Natural killer cell (primary cell): ENCODE measurements around the gene PIGS. TPM values are rescaled to one million over a fixed set of nuclear protein-coding genes. Genes with fewer than 3 reads are reported as not detected.

Experiments used
- ATAC-seq, 3 donors: fragments of 150-1000 bp in 2 of 3; fragments of 200-7000 bp in 1 of 3; cut with Tn5 transposase; 1 replicate in 1 of 3; 2 replicates in 2 of 3; pipeline ENCODE4 v1.10.0; 2021; ENCODE audit warnings: mild to moderate bottlenecking in 2 of 3, moderate library complexity in 2 of 3
- DNase-seq, 2 donors: peaks; one replicate each; pipeline versions ENCODE4 v3.0.0 to v3.0.0-alpha.2; 2013 to 2021; ENCODE audit warnings: mixed read lengths in 1 of 2
- H3K27ac ChIP-seq: one replicate; pipeline ENCODE4 v1.5.1; 2013; ENCODE audit warnings: mild to moderate bottlenecking, low read length
- H3K27me3 ChIP-seq: one replicate; pipeline ENCODE4 v1.6.1; 2013; ENCODE audit warnings: low read length; ENCODE audit not compliant: control insufficient read depth, insufficient read depth
- H3K36me3 ChIP-seq: one replicate; pipeline ENCODE4 v1.6.1; 2013; ENCODE audit warnings: low read length; ENCODE audit not compliant: control insufficient read depth, insufficient read depth
- H3K4me1 ChIP-seq: one replicate; pipeline ENCODE4 v1.6.1; 2013; ENCODE audit warnings: low read length; ENCODE audit not compliant: control insufficient read depth, insufficient read depth
- H3K4me3 ChIP-seq: one replicate; pipeline ENCODE4 v1.5.1; 2013; ENCODE audit warnings: low read length
- H3K9me3 ChIP-seq: one replicate; pipeline ENCODE4 v1.6.1; 2013; ENCODE audit warnings: low read length; ENCODE audit not compliant: control insufficient read depth, insufficient read depth
- H3K27ac Mint-ChIP-seq, 2 donors: one replicate each; pipeline ENCODE4 v1.8.0; 2022; ENCODE audit warnings: mild to moderate bottlenecking in 2 of 2, mixed read lengths in 2 of 2, moderate library complexity in 1 of 2
- H3K27me3 Mint-ChIP-seq, 2 donors: one replicate each; pipeline ENCODE4 v1.8.0; 2022; ENCODE audit warnings: low read depth in 2 of 2, mixed read lengths in 2 of 2
- H3K36me3 Mint-ChIP-seq: one replicate; pipeline ENCODE4 v1.8.0; 2022; ENCODE audit warnings: mixed read lengths
- H3K4me1 Mint-ChIP-seq, 2 donors: one replicate each; pipeline ENCODE4 v1.8.0; 2022; ENCODE audit warnings: mixed read lengths in 2 of 2
- H3K4me3 Mint-ChIP-seq: one replicate; pipeline ENCODE4 v1.8.0; 2022; ENCODE audit warnings: mild to moderate bottlenecking, moderate library complexity, mixed read lengths
- H3K9me3 Mint-ChIP-seq, 2 donors: one replicate each; pipeline ENCODE4 v1.8.0; 2022; ENCODE audit warnings: mixed read lengths in 2 of 2
- WGBS: methylation state at CpG from one replicate; pipeline ENCODE4 v1.1.7; 2013; ENCODE audit warnings: missing lambda C conversion rate; ENCODE audit not compliant: insufficient coverage; 5-methylcytosine and 5-hydroxymethylcytosine counted together
- intact Hi-C: fragments of 100-400 bp; cut with micrococcal nuclease; formaldehyde crosslinking; loops from one replicate; pipeline ENCODE4 v1.14.2; 2022
- total RNA-seq, 4 donors: library from RNA; stranded (reverse); fragments of 120-200 nt in 1 of 4; gene quantifications; one replicate each; pipeline versions ENCODE4 v1.2.3 to v1.2.4, GENCODE V29; 2013 to 2022
- TF ChIP-seq, protein P1 (sequence below): fragments of 200-600 bp; IDR thresholded peaks from one replicate; pipeline ENCODE4 v1.8.0; 2022; ENCODE audit warnings: antibody characterized with exemption

Gene PIGS
- total RNA-seq, 3 donors from 2014 or later (not counting 1 experiment from before 2014, with no cell fraction given): 88.3 to 95.3 (median 92.3) TPM

DNA sequence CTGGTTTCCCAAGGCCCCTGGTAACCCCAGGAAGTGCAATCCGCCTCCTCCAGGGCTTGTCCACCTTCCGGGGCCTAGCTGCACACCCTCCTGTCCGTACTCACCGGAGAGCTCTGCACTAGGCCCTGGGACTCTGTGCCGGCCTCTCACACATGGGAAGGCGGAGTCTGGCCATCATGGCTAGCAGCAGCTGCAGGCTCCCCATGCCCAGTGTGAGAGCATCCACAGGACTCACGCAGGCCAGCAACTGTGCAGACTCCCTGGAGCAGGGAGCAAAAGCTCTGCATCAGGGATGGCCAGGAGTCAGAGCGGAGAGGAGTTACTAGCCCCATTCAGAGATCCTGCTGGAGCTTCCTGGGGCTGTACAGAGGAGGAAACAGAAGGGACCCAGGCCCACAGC lies 44.9 kb downstream of the PIGS start:
- no peak overlapping the region for H3K4me3 ChIP-seq
- DNase-seq: no peak
- Mint-ChIP-seq H3K27ac (no peak overlapping the region), H3K4me1 (no peaks in the 10 kb centered on the region), H3K9me3 (no peaks in the 10 kb centered on the region), H3K36me3 (no peaks in the 10 kb centered on the region), H3K27me3 (peaks cover 0 to 2% of the 10 kb centered on the region in 2 donors), H3K4me3 (no peak overlapping the region)
- H3K27ac ChIP-seq: no peak overlapping the region
- WGBS: 87% methylated on average over 8 of the region's 8 CpGs
- H3K4me1 ChIP-seq: no peaks in the 10 kb centered on the region
- no peaks in the 10 kb centered on the region for H3K9me3 ChIP-seq
- no peak for ATAC-seq
- H3K36me3 ChIP-seq: no peaks in the 10 kb centered on the region
- H3K27me3 ChIP-seq: no peaks in the 10 kb centered on the region
- TF ChIP-seq, protein P1, sequence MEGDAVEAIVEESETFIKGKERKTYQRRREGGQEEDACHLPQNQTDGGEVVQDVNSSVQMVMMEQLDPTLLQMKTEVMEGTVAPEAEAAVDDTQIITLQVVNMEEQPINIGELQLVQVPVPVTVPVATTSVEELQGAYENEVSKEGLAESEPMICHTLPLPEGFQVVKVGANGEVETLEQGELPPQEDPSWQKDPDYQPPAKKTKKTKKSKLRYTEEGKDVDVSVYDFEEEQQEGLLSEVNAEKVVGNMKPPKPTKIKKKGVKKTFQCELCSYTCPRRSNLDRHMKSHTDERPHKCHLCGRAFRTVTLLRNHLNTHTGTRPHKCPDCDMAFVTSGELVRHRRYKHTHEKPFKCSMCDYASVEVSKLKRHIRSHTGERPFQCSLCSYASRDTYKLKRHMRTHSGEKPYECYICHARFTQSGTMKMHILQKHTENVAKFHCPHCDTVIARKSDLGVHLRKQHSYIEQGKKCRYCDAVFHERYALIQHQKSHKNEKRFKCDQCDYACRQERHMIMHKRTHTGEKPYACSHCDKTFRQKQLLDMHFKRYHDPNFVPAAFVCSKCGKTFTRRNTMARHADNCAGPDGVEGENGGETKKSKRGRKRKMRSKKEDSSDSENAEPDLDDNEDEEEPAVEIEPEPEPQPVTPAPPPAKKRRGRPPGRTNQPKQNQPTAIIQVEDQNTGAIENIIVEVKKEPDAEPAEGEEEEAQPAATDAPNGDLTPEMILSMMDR: no peak
- intact Hi-C loops: no loop called here

DNA sequence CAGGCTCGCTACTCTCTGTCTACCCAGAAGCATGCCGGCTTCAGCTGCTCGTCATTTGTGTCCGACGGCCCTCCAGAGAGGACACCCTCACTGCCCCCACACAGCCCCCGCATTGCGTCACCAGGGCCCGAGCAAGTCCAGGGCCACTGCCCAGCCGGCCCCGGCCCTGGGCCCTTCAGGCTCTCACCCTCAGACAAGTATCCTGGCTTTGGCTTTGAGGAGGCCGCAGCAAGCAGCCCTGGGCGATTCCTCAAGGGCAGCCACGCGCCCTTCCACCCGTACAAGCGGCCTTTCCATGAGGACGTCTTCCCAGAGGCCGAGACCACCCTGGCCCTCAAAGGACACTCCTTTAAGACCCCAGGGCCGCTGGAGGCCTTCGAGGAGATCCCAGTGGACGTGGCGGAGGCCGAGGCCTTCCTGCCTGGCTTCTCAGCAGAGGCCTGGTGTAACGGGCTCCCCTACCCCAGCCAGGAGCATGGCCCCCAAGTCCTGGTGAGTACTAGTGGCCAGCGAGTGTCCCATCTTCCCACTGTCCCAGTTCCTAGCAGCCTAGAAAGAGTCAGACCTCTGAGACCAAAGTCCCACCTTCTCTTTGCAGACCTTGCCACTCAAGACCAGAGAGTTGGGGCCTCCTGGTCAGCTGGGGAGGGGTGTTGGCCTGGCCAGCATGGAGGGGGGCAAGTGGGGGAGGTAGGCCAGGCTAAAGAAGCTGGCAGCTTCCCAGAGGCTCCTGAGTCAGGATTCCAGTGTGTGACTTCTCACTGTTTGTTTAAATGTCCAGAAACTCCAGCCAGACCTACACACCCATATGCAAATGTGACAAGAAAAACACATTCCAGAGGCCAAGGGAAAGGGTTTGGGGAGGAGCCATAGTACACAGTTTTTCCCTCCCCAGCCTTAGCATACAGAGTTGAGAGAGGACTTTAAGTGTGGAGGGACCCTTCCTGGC lies 46.6 kb downstream of the PIGS start:
- Mint-ChIP-seq H3K27ac (no peak overlapping the region), H3K9me3 (no peaks in the 10 kb centered on the region), H3K4me3 (no peak overlapping the region), H3K4me1 (no peaks in the 10 kb centered on the region), H3K27me3 (no peaks in the 10 kb centered on the region), H3K36me3 (no peaks in the 10 kb centered on the region)
- no peaks in the 10 kb centered on the region for H3K27me3 ChIP-seq
- no peak overlapping the region for H3K4me3 ChIP-seq
- no peak overlapping the region for H3K27ac ChIP-seq
- H3K9me3 ChIP-seq: no peaks in the 10 kb centered on the region
- intact Hi-C loops: no loop called here
- DNase-seq (no peak), ATAC-seq (no peak)
- TF ChIP-seq, protein P1: no peak
- H3K36me3 ChIP-seq: no peaks in the 10 kb centered on the region
- WGBS: 91% methylated on average over 25 of the region's 25 CpGs
- no peaks in the 10 kb centered on the region for H3K4me1 ChIP-seq

DNA sequence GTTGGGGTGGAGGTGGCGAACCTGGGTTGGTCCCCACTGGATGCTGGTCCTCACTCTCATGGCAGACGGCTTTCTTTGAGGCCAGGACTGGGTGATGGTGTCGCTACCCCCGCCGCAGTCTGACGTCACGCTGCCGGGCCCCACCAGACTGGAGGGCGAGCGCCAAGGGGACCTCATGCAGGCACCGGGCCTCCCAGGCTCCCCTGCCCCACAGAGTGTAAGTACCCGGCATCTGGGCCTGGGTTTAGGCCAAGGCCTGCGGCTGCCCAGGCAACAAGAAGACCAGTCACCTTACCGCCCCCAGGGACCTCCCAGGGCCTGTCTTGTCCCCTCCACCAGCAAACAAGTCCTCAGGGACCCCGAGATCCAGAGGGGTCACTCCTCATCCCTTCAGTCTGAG lies 47.4 kb downstream of the PIGS start:
- Histone ChIP-seq H3K4me3 (no peak overlapping the region), H3K27ac (no peak overlapping the region), H3K27me3 (no peaks in the 10 kb centered on the region), H3K9me3 (no peaks in the 10 kb centered on the region), H3K36me3 (no peaks in the 10 kb centered on the region), H3K4me1 (no peaks in the 10 kb centered on the region)
- H3K36me3 Mint-ChIP-seq: no peaks in the 10 kb centered on the region
- H3K27me3 Mint-ChIP-seq: peaks cover 3% of the 10 kb centered on the region in 2 donors
- DNase-seq: no peak
- ATAC-seq: no peak
- TF ChIP-seq, protein P1: no peak
- intact Hi-C loops: no loop called here
- 90% methylated on average over 15 of the region's 15 CpGs for WGBS
- H3K27ac Mint-ChIP-seq: peak overlapping the region in 1 of 2 donors; percentile 29
- no peaks in the 10 kb centered on the region for H3K9me3 Mint-ChIP-seq
- H3K4me1 Mint-ChIP-seq: no peaks in the 10 kb centered on the region
- H3K4me3 Mint-ChIP-seq: no peak overlapping the region
